Endothelial cell of umbilical vein (primary cell): ENCODE measurements around the gene ATP8A2. TPM values are rescaled to one million over a fixed set of nuclear protein-coding genes. Genes with fewer than 3 reads are reported as not detected.

Experiments used
- BruUV-seq: library from RNA; stranded (reverse); fragments of 400-500 nt; replicated peaks from 2 replicates; lab custom pipeline; 2021; lab: Mats Ljungman, UMichigan
- CTCF ChIA-PET: fragments of 300-600, 350-600 bp; sonication (Branson Sonifier 250); formaldehyde crosslinking; loops from one replicate; lab custom pipeline; 2021; ENCODE audit warnings: antibody characterized with exemption, inconsistent platforms; lab: Charles Lee
- POLR2A ChIA-PET: fragments of 300-600, 350-600 bp; sonication (Branson Sonifier 250); formaldehyde crosslinking; loops from one replicate; lab custom pipeline; 2021; ENCODE audit warnings: antibody characterized with exemption, inconsistent platforms; lab: Charles Lee
- DNase-seq: peaks from one replicate; pipeline ENCODE4 v3.0.0-alpha.2; 2011; ENCODE audit warnings: low read depth, low spot score
- FAIRE-seq: peaks from 2 replicates; lab custom pipeline; 2011; peaks lifted over from hg19 to GRCh38; lab: Jason Lieb, UNC
- H2AFZ ChIP-seq: 2 replicates; pipeline ENCODE4 v1.6.0; 2012; ENCODE audit warnings: low read depth, low read length, control low read depth, inconsistent platforms
- H3K27ac ChIP-seq: 2 replicates; pipeline ENCODE4 v1.5.1; 2011; ENCODE audit warnings: low read depth, mild to moderate bottlenecking, control low read depth, low read length, moderate library complexity; ENCODE audit not compliant: insufficient read depth
- H3K27me3 ChIP-seq, 2 experiments: 2 replicates each; pipeline versions ENCODE4 v1.6.0 to v1.6.1; 2011; ENCODE audit warnings: low read length in 2 of 2, mixed read lengths in 1 of 2; ENCODE audit not compliant: control insufficient read depth in 2 of 2, insufficient read depth in 2 of 2
- H3K36me3 ChIP-seq, 2 experiments: 2 replicates in 1 of 2; 3 replicates in 1 of 2; pipeline ENCODE4 v1.5.1; 2011; ENCODE audit warnings: low read length in 2 of 2, mild to moderate bottlenecking in 1 of 2, moderate library complexity in 1 of 2; ENCODE audit not compliant: control insufficient read depth in 2 of 2, insufficient read depth in 2 of 2; ENCODE audit errors: extremely low read depth in 1 of 2
- H3K4me1 ChIP-seq: 3 replicates; pipeline ENCODE4 v1.5.1; 2011; ENCODE audit warnings: mild to moderate bottlenecking, low read length; ENCODE audit not compliant: control insufficient read depth, insufficient read depth; ENCODE audit errors: extremely low read depth
- H3K4me2 ChIP-seq: 2 replicates; pipeline ENCODE4 v1.6.1; 2011; ENCODE audit warnings: low read length, control low read depth, mixed read lengths; ENCODE audit not compliant: insufficient read depth
- H3K4me3 ChIP-seq, 3 experiments: fragments of 200-600 bp in 1 of 3; sonication (generic), shearing (Covaris generic) in 1 of 3; replicated peaks in 1 of 3; 2 replicates each; pipeline ENCODE4 v1.5.1; 2011 to 2016; ENCODE audit warnings: control low read depth in 3 of 3, low read length in 3 of 3, mild to moderate bottlenecking in 2 of 3, inconsistent platforms in 1 of 3, low read depth in 1 of 3, moderate library complexity in 1 of 3; ENCODE audit not compliant: insufficient read depth in 1 of 3
- H3K79me2 ChIP-seq: 2 replicates; pipeline ENCODE4 v1.6.0; 2012; ENCODE audit warnings: low read length, inconsistent platforms; ENCODE audit not compliant: control insufficient read depth, insufficient read depth
- H3K9ac ChIP-seq: replicated peaks from 2 replicates; pipeline ENCODE3; 2011; ENCODE audit warnings: low read length, control low read depth; ENCODE audit not compliant: insufficient read depth; ENCODE audit errors: extremely low read depth
- H3K9me1 ChIP-seq: replicated peaks from 3 replicates; pipeline ENCODE4 v1.6.0; 2011; ENCODE audit warnings: mild to moderate bottlenecking, low read length; ENCODE audit not compliant: control insufficient read depth, insufficient read depth; ENCODE audit errors: extremely low read depth
- H3K9me3 ChIP-seq: replicated peaks from 2 replicates; pipeline ENCODE4 v1.5.1; 2012; ENCODE audit warnings: low read length, inconsistent platforms; ENCODE audit not compliant: control insufficient read depth, insufficient read depth
- H4K20me1 ChIP-seq: replicated peaks from 2 replicates; pipeline ENCODE3; 2011; ENCODE audit warnings: mild to moderate bottlenecking, low read length; ENCODE audit not compliant: control insufficient read depth, insufficient read depth; ENCODE audit errors: extremely low read depth
- EZH2 ChIP-seq: IDR thresholded peaks from 2 replicates; pipeline ENCODE4 v1.6.1; 2012; ENCODE audit warnings: borderline replicate concordance, low read depth, mild to moderate bottlenecking, moderate library complexity, low read length, inconsistent platforms; ENCODE audit not compliant: severe bottlenecking
- FOS ChIP-seq: IDR thresholded peaks from 2 replicates; pipeline ENCODE4 v1.6.1; 2011; ENCODE audit warnings: mild to moderate bottlenecking, low read length, moderate library complexity, borderline replicate concordance; ENCODE audit not compliant: insufficient read depth
- GATA2 ChIP-seq: IDR thresholded peaks from 2 replicates; pipeline ENCODE4 v1.7.0; 2011; ENCODE audit warnings: low read depth, mild to moderate bottlenecking, moderate library complexity, mixed read lengths, low read length; ENCODE audit not compliant: insufficient read length, insufficient read depth
- JUN ChIP-seq: IDR thresholded peaks from 2 replicates; pipeline ENCODE4 v1.6.1; 2011; ENCODE audit warnings: borderline replicate concordance, low read depth; ENCODE audit not compliant: insufficient read length, insufficient read depth
- MYC ChIP-seq: IDR thresholded peaks from one replicate; pipeline ENCODE4 v1.6.1; 2011; ENCODE audit warnings: mild to moderate bottlenecking, low read depth, low read length
- POLR2A ChIP-seq: IDR thresholded peaks from 2 replicates; pipeline ENCODE4 v1.6.1; 2012; ENCODE audit warnings: low read depth, mild to moderate bottlenecking, control low read depth, low read length
- POLR2AphosphoS5 ChIP-seq: IDR thresholded peaks from 2 replicates; pipeline ENCODE4 v1.6.1; 2012; ENCODE audit warnings: low read depth, mild to moderate bottlenecking, control low read depth, low read length, moderate library complexity; ENCODE audit not compliant: insufficient read depth
- dilution Hi-C: fragments of 300-500 bp; cut with MboI; formaldehyde crosslinking; loops from one replicate; pipeline ENCODE4 v1.15.0; 2019; ENCODE audit warnings: low sequenced_read_pairs; ENCODE audit not compliant: extremely low pct_ligation_motif_present
- intact Hi-C: fragments of 100-400 bp; cut with micrococcal nuclease; formaldehyde crosslinking; loops from one replicate; pipeline ENCODE4 v1.10.0; 2022
- polyA plus RNA-seq, 4 experiments: library from polyadenylated mRNA; depleted of rRNA in 3 of 4; stranded (reverse) in 3 of 4; unstranded in 1 of 4; fragments of >200 nt; gene quantifications; 2 replicates each; pipeline versions ENCODE4 v1.2.1 to v1.2.3, GENCODE V29; 2011 to 2012; ENCODE audit warnings: missing spikeins in 1 of 4
- total RNA-seq: library from RNA; stranded (reverse); gene quantifications from 2 replicates; pipeline ENCODE4 v1.2.3, GENCODE V29; 2021
- TF ChIP-seq, protein P1 (sequence below): IDR thresholded peaks from 2 replicates; pipeline ENCODE4 v1.6.1; 2011; ENCODE audit not compliant: insufficient read depth, insufficient read length
- TF ChIP-seq, protein P2 (sequence below), 2 donors: IDR thresholded peaks; 1 replicate in 1 of 2; 2 replicates in 1 of 2; pipeline ENCODE4 v1.5.1; 2011; ENCODE audit warnings: low read length in 2 of 2, mild to moderate bottlenecking in 2 of 2, moderate library complexity in 2 of 2, control low read depth in 1 of 2, inconsistent platforms in 1 of 2, low read depth in 1 of 2; ENCODE audit not compliant: insufficient read depth in 1 of 2; ENCODE audit errors: extremely low read depth in 1 of 2

The ATP8A2 gene
- total and polyA plus RNA-seq, 2 donors (not counting 3 experiments of a cell fraction or from before 2014, with no cell fraction given) = 0.11 to 0.49 TPM

DNA sequence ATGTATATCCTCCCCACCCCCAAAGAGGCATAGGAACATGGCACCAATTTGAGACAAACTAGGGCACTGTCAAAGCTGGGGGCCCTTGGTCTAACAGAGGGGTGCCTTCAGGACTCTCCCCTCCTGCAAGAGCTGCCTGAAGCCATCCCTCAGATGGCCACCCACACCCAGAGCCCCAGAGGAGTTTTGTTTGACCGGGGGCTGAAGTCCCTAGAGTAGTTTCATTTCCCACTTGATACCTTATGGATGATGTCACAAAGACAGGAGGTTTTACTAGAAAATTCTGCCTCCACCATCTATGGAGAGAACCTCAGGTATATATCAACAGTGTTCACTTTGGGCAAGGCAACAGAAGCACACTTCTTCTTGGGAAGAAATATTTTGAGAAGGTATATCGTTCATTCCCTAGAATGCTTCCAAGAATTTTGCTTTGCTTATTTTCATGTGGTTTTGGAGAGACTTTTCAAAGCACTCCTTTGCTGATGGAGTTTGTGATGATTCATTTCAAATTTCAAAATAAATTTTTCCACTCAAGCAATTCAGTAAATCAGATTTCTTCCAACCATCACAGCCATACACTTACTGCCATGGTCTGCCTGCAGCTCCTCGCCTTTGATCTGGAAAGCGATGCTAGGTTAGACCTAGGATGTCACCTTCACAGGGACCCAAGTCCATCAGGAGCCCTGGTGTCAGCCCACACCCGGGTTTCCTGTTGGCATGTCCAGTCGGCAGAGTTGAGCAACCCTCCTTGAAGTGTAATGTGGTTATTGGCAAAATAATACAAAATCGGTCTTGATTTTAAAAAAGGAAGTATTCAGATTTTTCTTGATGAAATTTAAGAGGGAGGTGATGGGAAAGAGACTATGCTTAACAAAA lies 473.0 kb downstream of the ATP8A2 start:
- Histone ChIP-seq H3K4me3 (no peak overlapping the region), H3K4me1 (no peaks in the 10 kb centered on the region), H3K9me3 (no peaks in the 10 kb centered on the region), H3K36me3 (no peaks in the 10 kb centered on the region), H3K4me2 (no peak overlapping the region), H3K27me3 (peaks cover 2 to 6% of the 10 kb centered on the region in 2 experiments), H3K79me2 (no peaks in the 10 kb centered on the region), H2AFZ (no peak overlapping the region), H4K20me1 (no peaks in the 10 kb centered on the region), H3K27ac (no peak overlapping the region), H3K9me1 (peaks cover 4% of the 10 kb centered on the region), H3K9ac (no peak overlapping the region)
- intact Hi-C loops (no loop called here), dilution Hi-C loops (no loop called here)
- ChIA-PET POLR2A (no interaction called here), CTCF (no interaction called here)
- DNase-seq (no peak), FAIRE-seq (no peak)
- TF ChIP-seq, protein P1, sequence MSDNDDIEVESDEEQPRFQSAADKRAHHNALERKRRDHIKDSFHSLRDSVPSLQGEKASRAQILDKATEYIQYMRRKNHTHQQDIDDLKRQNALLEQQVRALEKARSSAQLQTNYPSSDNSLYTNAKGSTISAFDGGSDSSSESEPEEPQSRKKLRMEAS = no peak
- TF ChIP-seq, protein P2, sequence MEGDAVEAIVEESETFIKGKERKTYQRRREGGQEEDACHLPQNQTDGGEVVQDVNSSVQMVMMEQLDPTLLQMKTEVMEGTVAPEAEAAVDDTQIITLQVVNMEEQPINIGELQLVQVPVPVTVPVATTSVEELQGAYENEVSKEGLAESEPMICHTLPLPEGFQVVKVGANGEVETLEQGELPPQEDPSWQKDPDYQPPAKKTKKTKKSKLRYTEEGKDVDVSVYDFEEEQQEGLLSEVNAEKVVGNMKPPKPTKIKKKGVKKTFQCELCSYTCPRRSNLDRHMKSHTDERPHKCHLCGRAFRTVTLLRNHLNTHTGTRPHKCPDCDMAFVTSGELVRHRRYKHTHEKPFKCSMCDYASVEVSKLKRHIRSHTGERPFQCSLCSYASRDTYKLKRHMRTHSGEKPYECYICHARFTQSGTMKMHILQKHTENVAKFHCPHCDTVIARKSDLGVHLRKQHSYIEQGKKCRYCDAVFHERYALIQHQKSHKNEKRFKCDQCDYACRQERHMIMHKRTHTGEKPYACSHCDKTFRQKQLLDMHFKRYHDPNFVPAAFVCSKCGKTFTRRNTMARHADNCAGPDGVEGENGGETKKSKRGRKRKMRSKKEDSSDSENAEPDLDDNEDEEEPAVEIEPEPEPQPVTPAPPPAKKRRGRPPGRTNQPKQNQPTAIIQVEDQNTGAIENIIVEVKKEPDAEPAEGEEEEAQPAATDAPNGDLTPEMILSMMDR (IDR thresholded peaks at IDR 0.05; ENCODE audit: extremely low read depth in 1 of 2, insufficient read depth in 1 of 2, low read depth in 1 of 2, low read length in 2 of 2) = no peak
- TF ChIP-seq EZH2 = no peak
- no peak for TF ChIP-seq JUN
- TF ChIP-seq FOS = no peak
- no peak for TF ChIP-seq GATA2
- TF ChIP-seq MYC = no peak
- no peak for TF ChIP-seq POLR2A
- no peak for TF ChIP-seq POLR2AphosphoS5
- no TSS peak for BruUV-seq
